Measurements from ENCODE around the gene SACM1L. TPM values are rescaled to one million over a fixed set of nuclear protein-coding genes. Genes with fewer than 3 reads are reported as not detected.
"Not testable (repeated sequence)": the region's sequence is repeated elsewhere in the genome, so short reads cannot be mapped to it uniquely, and the experiment has no call there.

Gene SACM1L
- total RNA-seq, 4 donors from 2014 or later: 23.8 to 34.6 (median 32.1) TPM

GRCh38 chr3:45741742-45742460 is 52.7 kb downstream of the SACM1L start:
- DNase-seq (ENCODE audit: low spot score in 2 of 2): no peak
- H3K4me3 ChIP-seq (ENCODE audit: low read depth, poor library complexity, severe bottlenecking): no peak overlapping the region
- 79 to 81% methylated on average over 6 of the region's 6 CpGs for WGBS, 2 donors
- intact Hi-C loops (cut with DNase I; ENCODE audit: low total_unique reads): no loop called here
- TF ChIP-seq, protein P1, sequence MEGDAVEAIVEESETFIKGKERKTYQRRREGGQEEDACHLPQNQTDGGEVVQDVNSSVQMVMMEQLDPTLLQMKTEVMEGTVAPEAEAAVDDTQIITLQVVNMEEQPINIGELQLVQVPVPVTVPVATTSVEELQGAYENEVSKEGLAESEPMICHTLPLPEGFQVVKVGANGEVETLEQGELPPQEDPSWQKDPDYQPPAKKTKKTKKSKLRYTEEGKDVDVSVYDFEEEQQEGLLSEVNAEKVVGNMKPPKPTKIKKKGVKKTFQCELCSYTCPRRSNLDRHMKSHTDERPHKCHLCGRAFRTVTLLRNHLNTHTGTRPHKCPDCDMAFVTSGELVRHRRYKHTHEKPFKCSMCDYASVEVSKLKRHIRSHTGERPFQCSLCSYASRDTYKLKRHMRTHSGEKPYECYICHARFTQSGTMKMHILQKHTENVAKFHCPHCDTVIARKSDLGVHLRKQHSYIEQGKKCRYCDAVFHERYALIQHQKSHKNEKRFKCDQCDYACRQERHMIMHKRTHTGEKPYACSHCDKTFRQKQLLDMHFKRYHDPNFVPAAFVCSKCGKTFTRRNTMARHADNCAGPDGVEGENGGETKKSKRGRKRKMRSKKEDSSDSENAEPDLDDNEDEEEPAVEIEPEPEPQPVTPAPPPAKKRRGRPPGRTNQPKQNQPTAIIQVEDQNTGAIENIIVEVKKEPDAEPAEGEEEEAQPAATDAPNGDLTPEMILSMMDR (IDR thresholded peaks at IDR 0.05): no peak
- no peak for TF ChIP-seq POLR2A (IDR thresholded peaks at IDR 0.05)

GRCh38 chr3:45742461-45743089 is 53.4 kb downstream of the SACM1L start:
- DNase-seq (ENCODE audit: low spot score in 2 of 2): no peak
- no peak for TF ChIP-seq POLR2A (IDR thresholded peaks at IDR 0.05)
- TF ChIP-seq, protein P1 (IDR thresholded peaks at IDR 0.05): no peak
- 94 to 98% methylated on average over 4 of the region's 4 CpGs for whole genome bisulfite sequencing, 2 donors
- H3K4me3 ChIP-seq (ENCODE audit: low read depth, poor library complexity, severe bottlenecking): no peak overlapping the region
- intact Hi-C loops (cut with DNase I; ENCODE audit: low total_unique reads): no loop called here

DNA sequence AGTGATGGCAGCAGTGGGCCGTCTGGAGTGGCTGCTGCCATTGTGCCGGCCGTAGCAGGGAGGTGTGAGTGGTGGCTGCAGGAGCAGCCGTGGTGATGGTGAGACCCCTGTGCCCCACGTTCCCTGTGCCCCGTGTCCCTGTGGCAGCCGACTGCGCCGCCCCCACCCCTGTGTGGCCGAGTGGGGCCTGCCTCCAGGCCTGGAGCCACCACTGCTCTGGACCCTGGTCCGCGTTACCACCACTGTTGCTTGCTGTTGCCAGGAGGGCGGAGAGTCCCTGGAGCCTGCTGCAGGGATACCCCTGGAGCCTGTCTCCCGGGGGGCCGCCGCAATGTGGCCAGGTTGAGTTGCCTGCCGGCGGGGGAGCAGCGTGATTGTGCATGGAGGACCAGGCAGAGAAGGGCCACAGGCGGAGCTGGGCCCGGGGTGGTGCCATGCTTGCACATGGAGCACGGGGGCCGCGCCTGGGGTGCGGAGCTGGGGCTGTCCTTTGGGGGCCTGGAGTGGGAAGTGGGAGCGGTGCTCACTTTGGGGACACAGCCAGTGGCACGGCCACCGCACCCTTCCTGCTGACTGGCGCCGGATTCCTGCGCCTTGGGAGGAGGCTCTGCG is 57.1 kb downstream of the SACM1L start:
- WGBS, 2 donors: 94 to 97% methylated on average over 10 to 22 of the region's 32 CpGs
- intact Hi-C loops (cut with DNase I; ENCODE audit: low total_unique reads): no loop called here
- DNase-seq (ENCODE audit: low spot score in 2 of 2): no peak
- TF ChIP-seq POLR2A (IDR thresholded peaks at IDR 0.05): no peak
- TF ChIP-seq, protein P1 (IDR thresholded peaks at IDR 0.05): no peak
- no peak overlapping the region for H3K4me3 ChIP-seq (ENCODE audit: low read depth, poor library complexity, severe bottlenecking)

- DNase-seq (ENCODE audit: low spot score in 2 of 2): no peak
- WGBS, 2 donors: 83 to 90% methylated on average over 8 to 18 of the region's 18 CpGs
- TF ChIP-seq, protein P1 (IDR thresholded peaks at IDR 0.05): no peak
- no peak for TF ChIP-seq POLR2A (IDR thresholded peaks at IDR 0.05)
- H3K4me3 ChIP-seq (ENCODE audit: low read depth, poor library complexity, severe bottlenecking): no peak overlapping the region
- intact Hi-C loops (cut with DNase I; ENCODE audit: low total_unique reads): no loop called here
Observed at GRCh38 chr3:45746777-45747622, 57.8 kb downstream of the SACM1L start.

GRCh38 chr3:45748068-45748467 is 58.9 kb downstream of the SACM1L start:
- 61 to 78% methylated on average over 8 of the region's 8 CpGs for WGBS, 2 donors
- intact Hi-C loops (cut with DNase I; ENCODE audit: low total_unique reads): no loop called here
- TF ChIP-seq POLR2A (IDR thresholded peaks at IDR 0.05): no peak
- TF ChIP-seq, protein P1 (IDR thresholded peaks at IDR 0.05): no peak
- no peak for DNase-seq (ENCODE audit: low spot score in 2 of 2)
- no peak overlapping the region for H3K4me3 ChIP-seq (ENCODE audit: low read depth, poor library complexity, severe bottlenecking)

- H3K4me3 ChIP-seq (ENCODE audit: low read depth, poor library complexity, severe bottlenecking); intact Hi-C loops (cut with DNase I; ENCODE audit: low total_unique reads); DNase-seq (ENCODE audit: low spot score in 2 of 2): not testable (repeated sequence)
- 91 to 92% methylated on average over 4 of the region's 4 CpGs for WGBS, 2 donors
Observed at GRCh38 chr3:45749036-45749600, 59.9 kb downstream of the SACM1L start.
